Astrocyte of the spinal cord (primary cell): ENCODE results near the gene JMY.
A peak's percentile ranks its signal among the peaks of the same experiment; 100 is the strongest.

ENCODE experiments used
- DNase-seq: peaks from one replicate; pipeline ENCODE4 v3.0.0; 2011; ENCODE audit warnings: low read depth, low spot score
- H3K4me3 ChIP-seq: 2 replicates; pipeline ENCODE4 v1.5.1; 2011; ENCODE audit warnings: low read depth, mild to moderate bottlenecking, low read length, moderate library complexity
- in situ Hi-C: cut with HindIII; loops from 2 replicates; pipeline ENCODE4 v1.10.0; 2017; ENCODE audit warnings: low sequenced_read_pairs
- TF ChIP-seq, protein P1 (sequence below): IDR thresholded peaks from 2 replicates; pipeline ENCODE4 v1.5.1; 2012; ENCODE audit warnings: low read depth, mild to moderate bottlenecking, low read length, inconsistent platforms

Gene JMY

DNA sequence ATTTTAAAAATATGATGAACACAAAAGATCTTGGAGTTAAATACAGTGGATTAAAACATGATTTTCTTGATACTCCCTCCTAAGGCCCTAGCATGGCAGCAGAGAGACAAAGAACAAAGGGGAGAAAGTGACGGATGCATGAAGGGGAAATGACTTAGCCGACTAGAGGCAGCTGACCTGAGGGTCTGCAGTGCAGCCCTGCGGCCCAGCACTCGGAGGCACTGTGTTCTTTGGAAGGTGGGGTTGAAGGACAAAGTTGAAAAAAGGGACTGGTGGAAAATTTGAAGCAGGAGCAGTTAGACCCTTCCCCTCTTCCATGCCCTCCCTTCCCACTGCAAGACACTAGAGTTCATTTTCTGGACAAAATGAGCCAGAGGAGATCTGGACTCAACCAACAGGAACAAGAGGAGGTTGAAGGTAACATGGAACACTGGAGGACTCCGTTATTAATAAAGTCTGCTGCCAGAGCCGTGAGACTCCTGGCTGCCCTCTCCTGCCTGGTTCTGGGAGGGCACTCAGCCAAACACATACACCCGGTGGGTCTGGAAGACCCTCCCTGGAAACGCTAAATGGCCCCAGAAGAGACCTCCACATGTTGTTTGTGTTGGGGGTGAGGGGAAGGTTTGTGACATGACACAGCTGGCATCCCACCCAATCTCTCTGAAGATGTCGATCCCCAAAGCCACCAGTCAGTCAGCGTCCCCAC lies 98.1 kb downstream of the JMY start:
- no peak overlapping the region for H3K4me3 ChIP-seq
- TF ChIP-seq, protein P1, sequence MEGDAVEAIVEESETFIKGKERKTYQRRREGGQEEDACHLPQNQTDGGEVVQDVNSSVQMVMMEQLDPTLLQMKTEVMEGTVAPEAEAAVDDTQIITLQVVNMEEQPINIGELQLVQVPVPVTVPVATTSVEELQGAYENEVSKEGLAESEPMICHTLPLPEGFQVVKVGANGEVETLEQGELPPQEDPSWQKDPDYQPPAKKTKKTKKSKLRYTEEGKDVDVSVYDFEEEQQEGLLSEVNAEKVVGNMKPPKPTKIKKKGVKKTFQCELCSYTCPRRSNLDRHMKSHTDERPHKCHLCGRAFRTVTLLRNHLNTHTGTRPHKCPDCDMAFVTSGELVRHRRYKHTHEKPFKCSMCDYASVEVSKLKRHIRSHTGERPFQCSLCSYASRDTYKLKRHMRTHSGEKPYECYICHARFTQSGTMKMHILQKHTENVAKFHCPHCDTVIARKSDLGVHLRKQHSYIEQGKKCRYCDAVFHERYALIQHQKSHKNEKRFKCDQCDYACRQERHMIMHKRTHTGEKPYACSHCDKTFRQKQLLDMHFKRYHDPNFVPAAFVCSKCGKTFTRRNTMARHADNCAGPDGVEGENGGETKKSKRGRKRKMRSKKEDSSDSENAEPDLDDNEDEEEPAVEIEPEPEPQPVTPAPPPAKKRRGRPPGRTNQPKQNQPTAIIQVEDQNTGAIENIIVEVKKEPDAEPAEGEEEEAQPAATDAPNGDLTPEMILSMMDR = no peak
- in situ Hi-C loops = no loop called here
- no peak for DNase-seq

DNA sequence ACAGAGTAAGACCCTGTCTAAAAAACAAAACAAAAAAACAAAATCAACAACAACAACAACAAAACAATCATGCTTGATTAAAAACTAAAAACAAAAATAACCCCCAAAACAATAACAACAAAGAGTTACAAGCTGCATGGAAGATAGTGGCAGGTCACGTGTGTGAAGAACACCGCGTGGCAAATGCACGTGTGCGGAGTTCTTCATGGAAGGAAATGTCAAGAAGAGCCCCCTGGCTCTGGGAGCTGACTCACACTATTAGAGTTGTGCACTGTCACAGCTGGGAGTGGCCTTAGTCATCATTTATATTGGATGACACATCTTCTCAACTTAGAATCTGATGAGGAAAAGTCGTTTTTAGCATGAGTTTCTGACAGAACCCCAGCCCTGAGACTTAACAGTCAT lies 110.5 kb downstream of the JMY start:
- peak; percentile 63 for DNase-seq
- in situ Hi-C loops = no loop called here
- no peak overlapping the region for H3K4me3 ChIP-seq
- TF ChIP-seq, protein P1 = no peak

DNA sequence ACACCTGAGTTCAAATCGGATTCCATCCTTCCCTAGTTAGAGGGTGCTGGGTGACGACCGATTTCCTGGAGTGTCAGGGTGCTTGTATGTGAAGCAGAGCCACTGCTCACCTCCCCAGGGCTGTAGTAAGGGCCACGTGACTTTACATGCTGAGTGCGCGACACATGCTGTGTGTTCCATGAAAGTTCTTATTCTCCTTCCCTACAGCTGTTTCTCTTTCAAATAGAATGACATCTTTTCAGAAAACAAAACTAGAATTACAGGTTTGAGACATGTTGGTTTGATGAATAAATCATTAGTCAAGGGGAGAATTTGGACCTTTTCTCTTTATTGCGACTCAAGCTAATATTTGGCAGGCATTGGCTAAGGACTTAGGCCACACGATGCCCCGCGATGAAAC lies 113.1 kb downstream of the JMY start:
- TF ChIP-seq, protein P1 = no peak
- no peak for DNase-seq
- H3K4me3 ChIP-seq = no peak overlapping the region
- in situ Hi-C loops = no loop called here

DNA sequence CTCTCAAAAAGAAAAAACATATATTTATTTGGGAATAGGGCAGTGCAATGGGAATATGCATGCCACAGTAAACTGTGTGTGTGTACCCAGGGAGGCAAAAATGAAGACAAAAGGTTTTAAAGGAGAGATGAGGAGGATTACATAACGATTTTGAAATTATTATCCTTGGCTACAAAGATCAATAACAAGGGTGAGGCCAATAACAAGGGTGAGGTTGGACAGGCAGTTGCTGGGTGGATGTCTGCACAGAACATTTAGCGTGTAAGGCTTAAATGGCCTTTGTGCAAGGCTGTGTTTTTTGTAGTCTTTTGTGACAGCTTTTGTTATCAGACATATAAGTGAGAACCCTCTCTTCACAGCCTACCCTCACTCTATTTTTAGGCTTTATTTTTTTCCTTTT lies 114.0 kb downstream of the JMY start:
- no peak overlapping the region for H3K4me3 ChIP-seq
- TF ChIP-seq, protein P1 = no peak
- DNase-seq = no peak
- in situ Hi-C loops = no loop called here

DNA sequence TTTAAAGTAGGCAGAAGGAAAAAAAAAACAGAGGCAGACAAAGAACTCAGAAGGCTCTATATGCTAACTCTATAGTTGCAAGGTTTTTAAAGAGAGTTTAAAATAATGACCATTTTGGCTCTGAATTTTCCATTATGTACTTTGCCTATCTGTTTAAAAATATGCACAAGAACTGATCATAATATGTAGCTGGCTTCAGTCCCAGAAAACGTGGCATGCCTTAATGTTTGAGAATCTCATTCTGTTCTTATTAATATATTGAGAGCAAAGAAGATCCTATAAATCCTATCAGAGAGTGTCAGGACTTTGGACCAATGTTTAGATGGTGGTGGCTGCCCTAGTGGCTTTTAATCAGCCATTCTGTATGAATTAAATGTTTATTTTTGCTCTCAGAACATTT lies 121.5 kb downstream of the JMY start:
- in situ Hi-C loops = no loop called here
- DNase-seq = no peak
- TF ChIP-seq, protein P1 = no peak
- H3K4me3 ChIP-seq = no peak overlapping the region
